HG03280 (cell line): ENCODE results near the gene SPACA7.

Experiments
- ATAC-seq: cut with Tn5 transposase; IDR thresholded peaks from one replicate; pipeline ENCODE4 v1.9.1; 2021; ENCODE audit warnings: mild to moderate bottlenecking, moderate library complexity; ENCODE audit not compliant: unreplicated experiment

Gene SPACA7, protein sequence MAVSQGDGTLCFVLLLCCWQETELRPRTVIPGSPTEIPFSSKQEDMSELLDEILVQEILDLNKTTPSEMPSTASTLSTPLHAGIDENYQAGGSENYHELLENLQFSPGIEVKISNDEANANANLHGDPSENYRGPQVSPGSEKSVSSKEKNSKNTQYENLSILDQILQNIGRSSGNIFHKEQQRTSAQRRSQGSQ

DNA sequence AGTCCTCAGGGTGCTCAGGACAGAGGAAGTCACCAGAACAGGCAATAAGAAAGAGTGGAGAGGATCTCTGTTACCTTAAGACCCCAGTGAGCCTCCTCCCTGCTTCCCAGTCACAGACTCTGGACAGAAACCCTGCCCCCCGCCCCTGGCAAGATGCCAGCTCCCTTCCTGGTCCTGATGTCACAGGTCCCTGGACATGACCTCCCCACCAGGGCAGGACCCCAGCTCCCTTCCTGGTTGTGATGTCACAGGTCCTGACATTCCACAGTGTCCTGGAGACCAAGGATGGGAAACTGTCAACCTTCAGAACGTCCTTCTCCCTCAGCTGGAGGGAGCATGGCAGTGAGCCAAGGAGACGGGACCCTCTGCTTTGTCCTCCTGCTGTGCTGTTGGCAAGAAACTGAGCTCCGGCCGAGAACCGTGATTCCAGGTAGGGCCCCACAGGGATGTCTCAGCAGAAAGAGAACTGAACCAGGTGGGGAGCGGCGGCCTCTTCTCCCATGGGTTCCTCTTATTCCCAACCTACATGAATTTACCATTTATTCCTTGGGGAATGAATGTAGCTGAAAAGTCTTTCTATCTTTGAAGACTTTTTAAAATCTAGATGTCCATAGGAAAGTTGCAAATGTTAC is at the start of gene SPACA7:
TSS of gene SPACA7 (plus strand) at position 306 of the 632 bp plus-strand sequence. CDS start at position 337, 31 bp downstream.
- no peak for ATAC-seq

DNA sequence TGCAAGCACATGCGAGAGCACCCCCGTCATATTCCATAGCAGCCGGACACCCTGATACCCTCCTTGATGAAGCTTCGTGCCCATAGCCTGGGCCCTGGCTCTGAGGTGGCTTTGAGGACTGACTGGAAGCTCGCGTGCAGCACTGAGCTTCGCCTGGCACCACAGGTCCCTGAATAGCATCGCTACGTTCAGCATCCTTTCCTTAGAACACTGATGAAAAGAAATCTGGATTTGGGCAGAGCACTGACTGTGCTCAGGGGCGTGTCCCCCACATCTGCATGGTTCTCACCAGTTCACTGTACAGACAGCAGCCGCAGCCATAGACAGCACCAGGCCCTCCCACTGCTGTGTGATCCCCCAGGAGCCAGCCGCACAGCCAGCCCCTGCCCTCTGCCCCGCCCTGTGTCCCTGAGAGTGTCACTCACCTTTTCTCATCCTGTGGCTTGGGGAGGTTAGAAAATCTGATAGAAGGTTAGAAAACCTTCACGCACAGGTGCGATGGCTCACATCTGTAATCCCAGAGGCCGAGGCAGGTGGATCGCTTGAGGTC is 49.3 kb upstream of the SPACA7 start:
- ATAC-seq: no peak

DNA sequence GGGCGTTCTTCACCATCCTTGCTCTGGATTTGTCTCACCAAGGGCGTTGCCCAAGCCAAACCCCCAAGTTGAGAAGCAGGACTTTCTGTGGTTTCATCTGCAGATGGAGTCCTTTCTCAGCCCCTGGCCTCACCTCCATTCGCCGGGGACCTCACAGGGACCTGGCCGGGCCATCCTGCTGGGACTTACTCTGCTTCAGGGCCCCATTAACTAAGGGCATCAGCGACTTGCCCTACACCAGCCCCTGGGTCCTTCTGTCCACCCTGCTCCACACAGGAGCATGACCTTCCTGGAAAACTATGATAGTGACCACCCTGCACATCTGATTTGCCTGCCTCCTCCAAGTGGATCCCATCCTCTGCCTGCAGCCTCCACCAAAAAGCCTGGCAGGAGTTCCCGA is 47.2 kb upstream of the SPACA7 start:
- ATAC-seq: no peak

DNA sequence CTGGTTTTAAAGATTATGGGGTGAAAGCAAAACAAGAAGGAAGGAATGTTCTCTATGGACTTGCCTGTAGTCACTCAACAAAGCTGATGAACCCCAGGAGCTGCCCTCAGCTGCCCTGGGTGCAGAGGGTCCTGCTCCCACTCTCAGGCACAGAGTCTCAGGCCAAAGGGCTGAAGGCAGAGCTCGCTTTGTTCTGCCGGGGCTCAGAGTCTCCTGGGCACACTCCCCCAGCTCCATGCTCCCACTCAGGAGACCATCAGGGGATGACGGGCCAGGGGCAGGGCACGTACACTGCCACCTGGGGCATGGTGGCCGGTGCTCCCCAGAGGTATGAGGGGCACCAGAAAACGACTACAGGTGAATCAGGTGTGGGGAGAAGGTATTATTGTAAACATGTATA is 46.8 kb upstream of the SPACA7 start:
- ATAC-seq: no peak

DNA sequence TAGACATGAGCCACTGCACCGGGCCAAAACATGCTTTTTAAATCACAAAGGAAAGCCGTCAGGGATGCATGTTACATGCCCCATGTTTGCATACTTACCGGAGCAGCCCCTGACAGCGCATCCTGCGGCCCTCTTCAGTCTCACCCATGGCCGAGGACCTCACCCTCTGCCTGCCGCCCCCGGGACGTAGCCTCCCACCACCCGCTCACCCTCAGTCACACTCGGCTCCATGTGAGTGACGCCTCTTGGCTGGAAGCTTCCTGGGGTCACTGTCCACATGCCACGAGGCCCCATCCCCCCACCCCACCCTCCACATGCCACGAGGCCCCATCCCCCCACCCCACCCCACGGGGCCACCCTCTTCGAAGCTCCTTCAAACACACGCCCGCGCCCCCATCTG is 46.1 kb upstream of the SPACA7 start:
- ATAC-seq: no peak

DNA sequence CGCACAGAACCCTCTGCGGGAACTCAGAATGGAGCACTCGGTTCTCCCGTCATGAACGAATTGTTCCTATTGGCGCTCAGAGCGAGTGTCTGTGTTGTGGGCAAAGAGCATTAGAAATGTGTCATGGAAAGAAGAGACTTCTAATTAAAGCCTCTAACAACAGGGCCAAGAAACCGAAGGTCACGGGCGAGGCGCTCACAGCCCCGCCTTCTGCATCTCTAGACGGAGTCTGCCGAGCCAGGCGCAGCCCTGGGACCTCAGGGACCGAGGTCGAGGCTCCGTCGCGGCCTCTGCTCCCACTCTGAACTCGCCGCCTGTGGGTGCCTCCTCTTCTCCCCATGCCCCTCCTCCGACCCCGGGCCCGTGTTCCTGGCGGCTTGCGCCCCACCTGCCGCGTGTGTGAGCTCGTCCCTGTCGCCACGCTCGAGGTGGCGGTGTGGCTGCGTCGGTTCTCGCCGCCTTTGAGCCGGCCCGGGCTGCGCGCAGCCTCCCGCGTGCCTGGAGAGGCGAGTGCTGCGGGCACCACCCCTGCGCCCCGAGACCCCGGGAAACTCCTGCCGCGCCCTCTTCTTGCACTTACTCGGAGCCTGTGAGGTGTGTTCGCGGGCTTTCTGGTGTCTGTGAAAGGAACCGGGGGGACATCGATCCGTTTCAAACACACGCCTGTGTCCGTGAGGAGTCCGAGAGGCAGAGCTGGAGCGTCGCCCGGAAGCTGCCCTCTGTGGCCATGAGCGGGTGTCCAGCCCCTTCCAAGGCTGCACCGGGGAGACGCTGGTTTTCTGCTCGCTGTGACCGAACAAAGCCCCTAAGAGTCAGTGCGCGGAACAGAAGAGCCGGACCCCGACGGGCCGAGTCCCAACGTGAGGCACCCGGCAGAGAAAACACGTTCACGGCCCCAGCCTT is 45.4 kb upstream of the SPACA7 start:
- no peak for ATAC-seq

DNA sequence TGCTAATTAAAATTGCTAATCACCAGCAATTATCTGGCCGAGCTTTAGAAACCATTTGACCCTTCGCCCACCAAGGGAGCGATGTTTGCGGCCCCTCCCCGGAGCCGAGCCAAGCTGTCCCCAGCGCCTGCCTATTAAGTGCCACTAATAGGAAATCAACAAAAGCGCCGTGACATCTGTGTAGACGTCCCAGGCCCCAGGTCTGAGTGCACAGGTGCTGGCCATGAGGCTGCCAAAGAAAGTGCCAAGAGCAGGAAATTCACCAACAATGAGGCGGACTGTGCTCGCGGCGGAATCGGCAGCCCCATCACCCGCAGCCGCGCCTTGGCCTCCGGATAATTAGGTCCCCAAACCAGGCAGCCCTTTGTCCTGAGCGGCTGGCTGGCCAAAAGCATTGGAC is 44.5 kb upstream of the SPACA7 start:
- no peak for ATAC-seq

DNA sequence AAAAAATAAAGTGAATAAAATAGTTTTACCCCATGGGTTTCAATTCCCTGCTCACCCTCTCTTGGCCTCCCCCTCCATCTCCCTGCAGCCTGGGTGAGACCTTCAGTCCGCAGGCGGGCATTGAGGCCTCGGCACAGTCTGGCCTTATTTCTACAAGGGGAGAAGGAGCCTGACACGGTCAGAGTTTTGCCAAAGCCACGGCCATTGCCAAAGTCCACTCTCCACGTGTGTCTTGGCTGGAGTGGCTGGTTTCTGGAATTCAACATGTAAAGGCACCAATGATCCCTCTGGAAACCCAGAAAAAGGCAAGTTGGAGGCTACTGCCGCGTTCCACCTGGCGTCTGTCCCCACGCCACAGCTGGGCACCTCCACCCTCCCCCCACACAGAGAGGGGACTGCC is 43.4 kb upstream of the SPACA7 start:
- ATAC-seq: no peak

DNA sequence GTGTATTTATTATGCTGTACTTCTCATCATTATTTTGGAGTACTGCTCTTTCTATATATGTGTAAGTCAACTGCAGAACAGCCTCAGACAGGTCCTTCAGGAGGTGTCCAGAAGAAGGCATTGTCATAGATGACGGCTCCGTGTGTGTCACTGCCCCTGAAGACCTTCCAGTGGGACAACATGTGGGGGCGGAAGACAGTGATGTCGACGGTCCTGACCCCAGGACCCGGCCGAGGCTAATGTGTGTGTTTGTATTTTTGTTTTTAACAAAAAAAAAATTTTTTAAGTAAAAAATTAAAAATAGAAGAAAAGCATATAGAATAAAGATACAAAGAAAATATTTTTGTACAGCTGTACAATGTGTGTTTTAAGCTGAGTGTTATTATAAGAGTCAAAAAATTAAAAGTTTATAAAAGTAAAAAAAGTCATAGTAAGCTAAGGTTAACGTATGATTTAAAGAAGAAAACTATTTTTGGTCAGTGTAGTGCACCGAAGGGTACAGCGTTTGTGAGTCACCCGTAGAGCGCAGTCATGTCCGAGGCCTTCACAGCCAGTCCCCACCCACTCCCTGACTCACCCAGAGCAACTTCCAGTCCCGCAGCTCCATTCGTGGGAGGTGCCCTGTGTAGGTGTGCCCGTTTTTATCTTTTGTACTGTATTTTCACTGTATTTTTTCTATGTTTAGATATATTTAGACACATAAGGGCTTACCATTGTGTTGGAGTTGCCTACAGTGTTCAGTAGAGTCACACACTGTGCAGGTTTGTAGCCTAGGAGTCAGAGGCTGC is 42.2 kb upstream of the SPACA7 start:
- no peak for ATAC-seq

DNA sequence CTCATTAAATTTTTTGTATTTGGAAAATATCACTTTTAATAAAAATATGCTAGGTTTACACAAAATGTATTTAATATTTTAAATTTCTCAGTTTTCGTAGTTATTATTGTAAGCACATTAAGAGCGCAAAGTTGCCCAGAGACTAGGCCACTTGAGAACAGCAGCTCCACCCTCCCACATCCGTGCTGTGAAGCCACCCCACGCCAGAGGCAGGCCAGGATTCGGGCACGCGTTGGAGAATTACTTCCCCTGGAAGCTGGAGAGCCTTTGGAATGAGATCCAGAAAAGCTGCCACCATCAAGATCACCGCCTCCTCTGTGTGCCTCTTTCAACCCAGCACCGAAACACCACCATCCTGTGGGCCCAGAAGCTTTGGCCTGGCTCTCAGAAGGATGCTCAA is 41.0 kb upstream of the SPACA7 start:
- no peak for ATAC-seq

DNA sequence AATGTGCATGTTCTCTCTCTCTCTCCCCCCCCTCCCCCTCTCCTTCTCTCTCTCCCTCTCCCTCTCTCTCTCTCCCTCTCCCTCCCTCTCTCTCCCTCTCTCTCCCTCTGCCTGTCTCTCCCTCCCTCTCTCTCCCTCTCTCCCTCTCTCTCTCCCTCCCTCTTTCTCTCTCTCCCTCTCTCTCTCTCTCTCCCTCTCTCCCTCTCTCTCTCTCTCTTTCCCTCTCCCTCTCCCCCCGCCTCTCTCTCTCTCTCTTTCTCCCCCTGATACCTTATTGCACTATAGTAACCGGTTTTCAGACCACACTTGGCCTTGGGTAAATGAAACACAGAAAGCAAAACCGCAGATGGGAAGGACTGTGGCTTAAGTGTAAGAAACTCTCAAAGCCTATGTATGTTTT is 34.7 kb upstream of the SPACA7 start:
- no peak for ATAC-seq

DNA sequence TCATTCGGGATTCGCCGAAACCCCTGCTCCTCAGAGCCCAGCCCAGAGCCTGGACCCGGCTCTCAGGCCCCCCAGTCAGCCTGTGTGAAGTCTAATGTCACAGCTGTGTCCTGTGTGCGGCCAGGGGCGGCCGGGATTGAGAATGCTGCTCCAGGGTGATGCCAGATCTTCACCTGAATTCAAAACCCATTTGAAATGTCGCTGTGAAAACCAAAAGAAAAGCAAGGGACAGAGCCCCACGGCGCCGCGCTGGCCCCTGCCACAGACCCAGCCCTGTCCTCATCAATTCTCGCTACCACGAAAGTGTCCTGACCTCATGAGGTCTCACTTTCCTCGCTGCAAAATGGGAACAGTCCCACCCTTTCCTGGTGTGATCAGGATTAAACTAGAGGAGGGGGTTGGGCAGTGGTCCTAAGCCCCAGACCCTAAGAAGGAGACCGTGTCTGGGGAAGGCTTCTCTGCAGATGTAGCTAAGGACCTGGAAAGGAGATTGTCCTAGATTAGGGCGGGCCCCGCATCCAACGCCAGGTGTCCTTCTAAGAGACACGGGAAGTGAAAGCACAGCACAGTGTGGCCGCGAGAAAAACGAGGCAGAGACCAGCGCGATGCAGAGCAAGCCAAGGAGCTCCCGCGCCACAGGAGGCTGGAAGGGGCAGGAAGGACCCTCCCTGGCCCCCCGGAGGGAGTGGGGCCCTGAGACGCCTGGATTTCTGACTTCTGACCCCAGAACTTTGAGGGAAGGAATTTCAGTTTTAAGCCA is 34.0 kb upstream of the SPACA7 start:
- ATAC-seq: no peak

DNA sequence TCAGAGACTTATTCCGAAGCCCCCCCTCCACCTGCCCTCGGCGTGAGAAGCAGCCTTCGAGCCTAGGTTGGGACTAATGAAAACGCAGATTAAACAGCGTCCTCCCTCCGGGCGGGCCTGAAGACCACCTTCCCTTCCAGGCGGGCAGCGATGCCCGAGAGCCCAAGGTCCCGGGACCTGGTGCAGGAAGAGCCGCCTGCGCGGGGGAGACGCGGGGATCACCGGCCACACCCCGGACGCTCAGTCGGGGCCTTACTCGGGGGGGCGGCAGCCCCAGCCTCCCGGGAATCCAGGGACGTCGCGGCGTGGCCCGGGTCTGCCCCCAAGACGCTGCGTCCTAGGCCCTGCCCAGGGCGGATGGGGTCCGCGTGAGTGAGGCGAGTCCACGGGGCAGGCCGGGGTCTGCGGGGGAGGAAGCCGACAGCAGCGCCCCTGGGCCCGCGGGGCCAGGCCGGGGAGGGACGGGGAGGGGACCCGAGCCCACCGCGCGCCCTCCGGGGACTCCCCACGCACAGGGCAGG is 33.3 kb upstream of the SPACA7 start:
- no peak for ATAC-seq

DNA sequence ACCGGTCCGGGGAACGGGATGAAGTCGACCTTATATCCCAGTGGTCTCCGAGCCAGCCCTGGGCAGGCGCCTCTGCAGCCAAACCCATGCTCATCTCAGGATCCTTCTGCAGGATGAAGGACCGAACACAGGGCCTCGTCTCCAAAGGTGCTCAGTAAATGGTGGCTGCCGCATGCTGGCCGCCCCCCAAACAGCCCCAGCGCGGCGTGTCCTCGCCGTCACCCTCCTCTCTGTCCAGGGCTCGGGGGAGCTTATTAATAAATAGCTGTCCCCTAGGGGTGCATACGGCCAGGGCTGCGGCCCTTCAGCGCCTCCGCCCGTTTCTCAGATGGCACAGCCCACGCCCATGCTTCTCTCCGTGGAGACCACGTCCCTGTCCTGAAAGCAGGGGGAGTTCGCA is 32.6 kb upstream of the SPACA7 start:
- ATAC-seq: no peak

DNA sequence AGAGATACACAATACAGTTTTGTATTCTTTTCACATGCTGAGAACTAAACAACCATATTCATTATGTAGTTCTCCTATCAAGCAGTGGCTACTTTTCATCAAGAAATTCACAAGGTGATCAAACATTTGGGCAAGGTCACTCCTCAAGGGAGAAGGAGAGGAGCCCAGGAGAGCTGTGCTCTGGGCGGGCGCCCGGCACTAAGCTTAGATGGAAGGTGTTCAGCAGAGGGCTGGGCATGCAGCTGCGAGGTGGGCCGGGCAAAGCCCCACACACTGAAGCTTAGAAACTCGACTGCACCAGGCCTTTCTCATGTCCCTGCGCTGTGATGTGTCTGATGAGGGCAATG is 30.4 kb upstream of the SPACA7 start:
- ATAC-seq: no peak

DNA sequence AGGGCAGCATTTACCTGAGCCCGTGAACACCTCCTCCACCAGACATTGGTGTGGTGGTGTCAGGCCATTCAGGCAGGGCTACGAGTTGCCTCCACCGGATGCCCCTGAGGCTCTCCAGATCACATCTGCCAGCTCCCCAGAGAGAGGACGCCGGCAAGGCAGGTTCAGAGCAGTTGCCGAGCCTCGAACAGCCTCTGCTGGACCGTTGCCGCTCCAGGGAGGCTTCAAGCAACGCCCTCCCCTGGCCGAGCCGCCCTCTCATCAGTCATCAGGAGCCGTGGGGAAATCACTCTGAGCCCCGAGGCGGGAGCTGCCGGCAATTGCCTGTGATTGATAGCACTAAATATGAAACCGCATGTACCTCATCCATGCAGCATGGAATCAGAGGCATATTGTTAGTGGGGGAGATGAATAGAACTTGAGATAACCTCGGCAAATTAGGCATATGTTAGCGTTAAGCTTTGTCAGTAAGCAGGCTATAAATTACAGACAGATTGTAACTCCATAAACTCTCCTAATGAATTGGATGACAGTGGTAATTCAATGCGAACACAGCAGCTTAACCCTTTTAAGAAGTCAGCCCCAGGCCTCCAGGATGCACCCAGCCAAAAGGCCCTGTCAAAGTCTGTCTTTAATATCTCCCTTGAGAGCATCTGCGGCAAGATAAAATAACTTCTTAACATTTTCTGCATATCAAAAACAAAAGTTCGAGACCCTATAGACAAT is 29.8 kb upstream of the SPACA7 start:
- ATAC-seq: no peak

DNA sequence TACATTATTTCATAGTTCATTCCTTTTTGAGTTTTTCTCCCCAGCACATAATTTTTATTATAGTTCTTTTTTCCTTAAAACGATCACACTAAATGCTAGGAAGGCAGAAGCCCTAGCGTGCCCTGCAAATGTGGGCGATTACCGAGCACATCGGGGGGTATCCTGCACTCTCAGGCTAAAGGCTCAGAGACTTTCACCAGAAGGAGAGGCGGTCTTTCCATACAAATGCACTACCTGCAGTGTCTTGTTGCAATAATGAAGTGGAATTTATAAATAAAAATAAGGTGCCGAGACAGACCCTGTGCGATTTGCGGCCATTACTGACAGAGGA is 29.3 kb upstream of the SPACA7 start:
- no peak for ATAC-seq

DNA sequence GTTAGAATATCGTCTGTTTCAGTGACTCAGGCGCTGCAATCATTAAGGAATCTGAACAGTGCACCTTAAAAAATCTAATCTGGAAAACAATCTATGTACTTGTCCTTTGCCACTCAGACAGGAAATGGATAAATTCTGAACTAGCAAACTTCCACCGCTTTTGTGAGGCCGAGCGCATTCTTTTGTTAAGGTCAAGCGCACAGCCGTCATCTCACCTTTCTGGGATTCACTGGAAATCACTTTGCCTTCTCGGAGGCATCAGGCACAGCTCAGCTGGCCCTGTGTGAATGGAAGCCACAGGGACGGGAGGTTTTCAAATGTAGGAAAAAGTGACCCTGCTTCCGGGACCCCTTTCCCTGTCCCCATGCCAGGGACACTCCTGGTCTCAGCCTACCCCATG is 28.2 kb upstream of the SPACA7 start:
- ATAC-seq: no peak

DNA sequence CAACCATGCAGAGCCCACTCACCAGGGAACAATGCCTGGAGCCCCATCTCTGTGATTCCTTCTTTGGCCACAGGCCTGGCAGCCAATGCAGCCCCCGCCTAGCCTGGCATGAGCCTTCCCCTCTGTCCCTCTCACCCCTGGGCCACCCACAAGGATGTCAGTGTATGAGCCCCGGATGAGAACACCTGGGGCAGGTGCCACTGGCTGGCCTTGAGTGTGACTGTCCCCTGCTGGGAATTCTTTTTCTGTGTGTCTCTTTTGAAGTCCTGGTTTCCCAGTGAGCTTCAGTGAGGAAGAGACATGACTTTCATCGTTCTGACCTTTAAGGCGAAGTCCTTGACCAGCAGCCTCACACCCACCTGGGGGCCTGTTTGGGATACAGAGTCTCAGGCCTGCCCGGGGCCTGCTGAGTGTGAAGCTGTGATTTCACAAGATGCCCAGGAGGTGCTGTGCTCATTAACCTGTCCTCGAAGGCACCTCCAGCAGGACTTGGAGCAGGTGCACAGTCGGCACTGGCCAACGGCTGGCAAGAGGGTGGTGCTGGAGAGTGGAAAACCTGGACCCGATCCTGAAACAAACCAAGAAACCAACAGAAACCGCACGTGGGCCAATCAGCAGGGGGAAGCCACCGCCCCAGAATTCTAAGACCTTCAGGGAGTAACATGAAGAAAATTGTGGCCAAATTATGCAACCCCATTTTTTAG is 27.4 kb upstream of the SPACA7 start:
- no peak for ATAC-seq
